ENCODE data around the gene SLC2A2. TPM values are rescaled to one million over a fixed set of nuclear protein-coding genes. Genes with fewer than 3 reads are reported as not detected.

Gene SLC2A2
- 0.26 TPM for total RNA-seq
- long read RNA-seq: 0 reads

GRCh38 chr3:171026597-171027293 is at the start of gene SLC2A2:
SLC2A2 (minus strand) TSS chr3:171026720; CDS start chr3:171026670, 50 bp downstream.
- no peak for DNase-seq (ENCODE audit: low spot score)

- no peak for DNase-seq (ENCODE audit: low spot score)
Measured at GRCh38 chr3:171072432-171072831, 45.9 kb upstream of the SLC2A2 start.

- DNase-seq (ENCODE audit: low spot score): no peak
Measured at GRCh38 chr3:171068658-171069057, 42.1 kb upstream of the SLC2A2 start.

GRCh38 chr3:171066206-171066605 is 39.7 kb upstream of the SLC2A2 start:
- no peak for DNase-seq (ENCODE audit: low spot score)

- no peak for DNase-seq (ENCODE audit: low spot score)
Measured at GRCh38 chr3:171065732-171066131, 39.2 kb upstream of the SLC2A2 start.

GRCh38 chr3:171064461-171064860 is 37.9 kb upstream of the SLC2A2 start:
- DNase-seq (ENCODE audit: low spot score): no peak

GRCh38 chr3:171061749-171062148 is 35.2 kb upstream of the SLC2A2 start:
- DNase-seq (ENCODE audit: low spot score): no peak

- DNase-seq (ENCODE audit: low spot score): no peak
Measured at GRCh38 chr3:171059978-171060377, 33.5 kb upstream of the SLC2A2 start.

- no peak for DNase-seq (ENCODE audit: low spot score)
Measured at GRCh38 chr3:171058873-171059603, 32.5 kb upstream of the SLC2A2 start.

GRCh38 chr3:171058058-171058457 is 31.5 kb upstream of the SLC2A2 start:
- DNase-seq (ENCODE audit: low spot score): no peak

GRCh38 chr3:171057072-171057471 is 30.6 kb upstream of the SLC2A2 start:
- DNase-seq (ENCODE audit: low spot score): no peak

GRCh38 chr3:171056528-171056927 is 30.0 kb upstream of the SLC2A2 start:
- no peak for DNase-seq (ENCODE audit: low spot score)

- DNase-seq (ENCODE audit: low spot score): no peak
Measured at GRCh38 chr3:171055336-171056178, 29.0 kb upstream of the SLC2A2 start.

GRCh38 chr3:171054921-171055320 is 28.4 kb upstream of the SLC2A2 start:
- DNase-seq (ENCODE audit: low spot score): no peak

- DNase-seq (ENCODE audit: low spot score): no peak
Measured at GRCh38 chr3:171054231-171054630, 27.7 kb upstream of the SLC2A2 start.

- DNase-seq (ENCODE audit: low spot score): no peak
Measured at GRCh38 chr3:171049861-171050444, 23.4 kb upstream of the SLC2A2 start.

- no peak for DNase-seq (ENCODE audit: low spot score)
Measured at GRCh38 chr3:171046760-171047159, 20.2 kb upstream of the SLC2A2 start.

GRCh38 chr3:171044835-171045793 is 18.6 kb upstream of the SLC2A2 start:
- DNase-seq (ENCODE audit: low spot score): no peak

- no peak for DNase-seq (ENCODE audit: low spot score)
Measured at GRCh38 chr3:171044384-171044783, 17.9 kb upstream of the SLC2A2 start.

GRCh38 chr3:171039674-171040073 is 13.2 kb upstream of the SLC2A2 start:
- DNase-seq (ENCODE audit: low spot score): no peak

Measured in mesenteric fat pad (tissue), 1 donor.